GM20431 (cell line): ENCODE measurements around the gene CFAP100.

ENCODE experiments used
- in situ Hi-C: fragments of 300-500 bp; cut with MseI, MboI; formaldehyde crosslinking; loops from one replicate; pipeline ENCODE4 v1.15.0; 2020; ENCODE audit warnings: low sequenced_read_pairs; ENCODE audit not compliant: unreplicated experiment

Gene CFAP100

GRCh38 chr3:126473292-126474168 is 78.8 kb downstream of the CFAP100 start:
- in situ Hi-C loops, result no loop called here

- in situ Hi-C loops, result no loop called here
These were observed 80.0 kb downstream of the CFAP100 start for GRCh38 chr3:126474498-126475412.

GRCh38 chr3:126475413-126476114 is 80.9 kb downstream of the CFAP100 start, which contains the start of gene ZXDC:
TSS of gene ZXDC (minus strand) at chr3:126475891. CDS start at chr3:126475865, 26 bp downstream.
- in situ Hi-C loops, result no loop called here

GRCh38 chr3:126476166-126477060 is 81.7 kb downstream of the CFAP100 start:
- in situ Hi-C loops, result no loop called here

DNA sequence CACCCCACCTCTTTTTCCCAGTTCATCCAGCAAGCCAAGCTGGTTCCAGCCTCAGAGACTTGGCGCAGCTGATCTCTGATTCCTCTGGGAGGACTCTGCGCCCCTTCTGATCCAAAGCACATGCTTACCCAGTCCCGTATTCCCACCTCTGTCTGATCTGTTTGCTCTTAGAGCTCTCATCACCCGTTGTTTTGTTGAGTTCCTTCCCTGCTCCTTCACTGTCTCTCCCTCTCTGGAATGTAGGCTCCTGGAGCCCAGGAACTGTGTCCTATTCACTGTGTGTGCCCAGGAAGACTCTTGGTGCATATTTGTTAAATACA is 82.3 kb downstream of the CFAP100 start:
- in situ Hi-C loops, result no loop called here

- in situ Hi-C loops, result no loop called here
These were observed 84.0 kb downstream of the CFAP100 start for GRCh38 chr3:126478581-126479310.

GRCh38 chr3:126479642-126480041 is 84.9 kb downstream of the CFAP100 start:
- in situ Hi-C loops, result no loop called here

GRCh38 chr3:126480206-126480605 is 85.5 kb downstream of the CFAP100 start:
- in situ Hi-C loops, result no loop called here

GRCh38 chr3:126480861-126481260 is 86.2 kb downstream of the CFAP100 start:
- in situ Hi-C loops, result no loop called here

GRCh38 chr3:126481808-126482502 is 87.2 kb downstream of the CFAP100 start:
- in situ Hi-C loops, result no loop called here

DNA sequence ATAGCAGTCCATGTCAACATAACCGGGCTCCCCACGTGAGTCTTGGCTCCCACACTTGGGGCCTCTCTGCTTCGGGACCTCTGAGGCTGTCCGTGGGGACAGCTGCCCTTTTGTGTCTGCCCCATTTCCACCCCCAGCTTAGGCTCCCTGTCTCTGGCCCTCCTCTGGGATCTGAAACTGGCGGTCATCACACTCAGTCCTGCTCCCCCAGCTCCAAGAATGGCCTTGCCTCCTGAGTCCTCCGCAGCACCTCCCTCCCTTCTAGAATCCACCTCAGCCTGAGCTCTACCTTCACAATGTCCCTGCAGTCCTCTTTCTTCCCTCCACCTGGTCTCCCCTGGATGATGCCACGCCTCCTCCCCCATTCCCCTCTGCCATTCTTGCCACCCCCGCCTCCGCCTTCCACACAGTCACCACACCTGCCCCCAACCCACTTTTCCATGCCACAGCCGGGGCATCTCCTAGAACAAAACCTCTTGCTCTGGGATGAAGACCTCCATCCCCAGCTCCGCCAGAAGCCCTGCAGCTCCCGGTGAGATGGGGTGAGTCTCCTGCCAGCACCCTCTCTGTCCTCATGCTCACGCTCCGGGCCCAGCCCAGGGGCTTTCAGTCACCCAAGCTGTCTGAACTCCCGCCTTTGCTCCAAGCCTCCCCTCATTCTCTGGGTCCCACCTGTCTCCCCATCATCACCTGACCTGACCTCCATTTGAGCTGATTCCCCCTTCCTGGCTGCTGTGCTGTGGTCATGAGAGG is 88.0 kb downstream of the CFAP100 start:
- in situ Hi-C loops, result no loop called here

GRCh38 chr3:126483321-126483761 is 88.6 kb downstream of the CFAP100 start:
- in situ Hi-C loops, result no loop called here

- in situ Hi-C loops, result no loop called here
These were observed 89.4 kb downstream of the CFAP100 start for GRCh38 chr3:126484148-126484547.

DNA sequence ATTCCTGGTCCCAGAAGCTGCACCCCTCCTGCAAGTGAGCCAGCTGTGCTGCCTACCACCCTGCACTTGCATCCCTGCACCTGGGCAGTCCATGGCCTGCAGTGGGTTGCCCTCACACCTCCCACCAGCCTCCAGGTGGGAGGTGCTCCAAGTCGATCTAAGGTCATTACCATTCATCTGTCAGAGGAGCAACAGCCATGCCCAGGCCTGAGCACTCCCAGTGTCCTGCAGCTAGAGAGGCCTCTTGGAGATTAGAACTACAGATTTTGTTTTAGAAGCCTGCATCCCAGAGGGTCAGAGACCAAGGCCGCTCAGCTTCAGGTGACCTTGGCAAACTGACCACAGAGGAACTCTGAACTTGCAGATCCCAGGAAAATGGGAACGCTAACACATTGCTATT is 90.0 kb downstream of the CFAP100 start:
- in situ Hi-C loops, result no loop called here

GRCh38 chr3:126485176-126485897 is 90.6 kb downstream of the CFAP100 start:
- in situ Hi-C loops, result no loop called here

DNA sequence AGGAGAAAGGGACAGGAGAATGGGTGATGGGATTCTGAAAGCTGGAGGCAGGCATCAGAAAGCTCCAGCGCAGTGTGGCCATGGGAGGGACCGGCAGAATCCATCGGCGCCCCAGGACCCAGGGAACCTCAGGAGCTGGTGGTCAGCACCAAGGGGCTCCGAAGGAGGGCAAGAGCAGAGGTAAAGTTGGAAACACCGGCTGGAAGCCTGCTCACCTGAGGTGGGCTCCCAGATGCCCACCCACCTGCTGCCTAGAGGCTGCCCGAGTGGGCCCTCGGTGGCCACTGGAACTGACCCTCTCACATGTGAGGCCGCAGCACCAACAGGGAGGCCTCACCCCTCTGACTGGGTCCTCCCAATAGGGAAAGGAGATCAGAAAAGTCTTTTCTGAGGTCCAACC is 91.2 kb downstream of the CFAP100 start:
- in situ Hi-C loops, result no loop called here
